Endothelial cell of umbilical vein (primary cell): Measurements from ENCODE around the gene CCND1. TPM values are rescaled to one million over a fixed set of nuclear protein-coding genes. Genes with fewer than 3 reads are reported as not detected.

ENCODE experiments used
- BruUV-seq: library from RNA; stranded (reverse); fragments of 400-500 nt; replicated peaks from 2 replicates; lab custom pipeline; 2021; lab: Mats Ljungman, UMichigan
- CTCF ChIA-PET: fragments of 300-600, 350-600 bp; sonication (Branson Sonifier 250); formaldehyde crosslinking; loops from one replicate; lab custom pipeline; 2021; ENCODE audit warnings: antibody characterized with exemption, inconsistent platforms; lab: Charles Lee
- POLR2A ChIA-PET: fragments of 300-600, 350-600 bp; sonication (Branson Sonifier 250); formaldehyde crosslinking; loops from one replicate; lab custom pipeline; 2021; ENCODE audit warnings: antibody characterized with exemption, inconsistent platforms; lab: Charles Lee
- DNase-seq: peaks from one replicate; pipeline ENCODE4 v3.0.0-alpha.2; 2011; ENCODE audit warnings: low read depth, low spot score
- FAIRE-seq: peaks from 2 replicates; lab custom pipeline; 2011; peaks lifted over from hg19 to GRCh38; lab: Jason Lieb, UNC
- H2AFZ ChIP-seq: 2 replicates; pipeline ENCODE4 v1.6.0; 2012; ENCODE audit warnings: low read depth, low read length, control low read depth, inconsistent platforms
- H3K27ac ChIP-seq: 2 replicates; pipeline ENCODE4 v1.5.1; 2011; ENCODE audit warnings: low read depth, mild to moderate bottlenecking, control low read depth, low read length, moderate library complexity; ENCODE audit not compliant: insufficient read depth
- H3K27me3 ChIP-seq, 2 experiments: 2 replicates each; pipeline versions ENCODE4 v1.6.0 to v1.6.1; 2011; ENCODE audit warnings: low read length in 2 of 2, mixed read lengths in 1 of 2; ENCODE audit not compliant: control insufficient read depth in 2 of 2, insufficient read depth in 2 of 2
- H3K36me3 ChIP-seq, 2 experiments: 2 replicates in 1 of 2; 3 replicates in 1 of 2; pipeline ENCODE4 v1.5.1; 2011; ENCODE audit warnings: low read length in 2 of 2, mild to moderate bottlenecking in 1 of 2, moderate library complexity in 1 of 2; ENCODE audit not compliant: control insufficient read depth in 2 of 2, insufficient read depth in 2 of 2; ENCODE audit errors: extremely low read depth in 1 of 2
- H3K4me1 ChIP-seq: 3 replicates; pipeline ENCODE4 v1.5.1; 2011; ENCODE audit warnings: mild to moderate bottlenecking, low read length; ENCODE audit not compliant: control insufficient read depth, insufficient read depth; ENCODE audit errors: extremely low read depth
- H3K4me2 ChIP-seq: 2 replicates; pipeline ENCODE4 v1.6.1; 2011; ENCODE audit warnings: low read length, control low read depth, mixed read lengths; ENCODE audit not compliant: insufficient read depth
- H3K4me3 ChIP-seq, 3 experiments: fragments of 200-600 bp in 1 of 3; sonication (generic), shearing (Covaris generic) in 1 of 3; replicated peaks in 1 of 3; 2 replicates each; pipeline ENCODE4 v1.5.1; 2011 to 2016; ENCODE audit warnings: control low read depth in 3 of 3, low read length in 3 of 3, mild to moderate bottlenecking in 2 of 3, inconsistent platforms in 1 of 3, low read depth in 1 of 3, moderate library complexity in 1 of 3; ENCODE audit not compliant: insufficient read depth in 1 of 3
- H3K79me2 ChIP-seq: 2 replicates; pipeline ENCODE4 v1.6.0; 2012; ENCODE audit warnings: low read length, inconsistent platforms; ENCODE audit not compliant: control insufficient read depth, insufficient read depth
- H3K9ac ChIP-seq: replicated peaks from 2 replicates; pipeline ENCODE3; 2011; ENCODE audit warnings: low read length, control low read depth; ENCODE audit not compliant: insufficient read depth; ENCODE audit errors: extremely low read depth
- H3K9me1 ChIP-seq: replicated peaks from 3 replicates; pipeline ENCODE4 v1.6.0; 2011; ENCODE audit warnings: mild to moderate bottlenecking, low read length; ENCODE audit not compliant: control insufficient read depth, insufficient read depth; ENCODE audit errors: extremely low read depth
- H3K9me3 ChIP-seq: replicated peaks from 2 replicates; pipeline ENCODE4 v1.5.1; 2012; ENCODE audit warnings: low read length, inconsistent platforms; ENCODE audit not compliant: control insufficient read depth, insufficient read depth
- H4K20me1 ChIP-seq: replicated peaks from 2 replicates; pipeline ENCODE3; 2011; ENCODE audit warnings: mild to moderate bottlenecking, low read length; ENCODE audit not compliant: control insufficient read depth, insufficient read depth; ENCODE audit errors: extremely low read depth
- CTCF ChIP-seq, 2 donors: IDR thresholded peaks; 1 replicate in 1 of 2; 2 replicates in 1 of 2; pipeline ENCODE4 v1.5.1; 2011; ENCODE audit warnings: low read length in 2 of 2, mild to moderate bottlenecking in 2 of 2, moderate library complexity in 2 of 2, control low read depth in 1 of 2, inconsistent platforms in 1 of 2, low read depth in 1 of 2; ENCODE audit not compliant: insufficient read depth in 1 of 2; ENCODE audit errors: extremely low read depth in 1 of 2
- EZH2 ChIP-seq: IDR thresholded peaks from 2 replicates; pipeline ENCODE4 v1.6.1; 2012; ENCODE audit warnings: borderline replicate concordance, low read depth, mild to moderate bottlenecking, moderate library complexity, low read length, inconsistent platforms; ENCODE audit not compliant: severe bottlenecking
- FOS ChIP-seq: IDR thresholded peaks from 2 replicates; pipeline ENCODE4 v1.6.1; 2011; ENCODE audit warnings: mild to moderate bottlenecking, low read length, moderate library complexity, borderline replicate concordance; ENCODE audit not compliant: insufficient read depth
- GATA2 ChIP-seq: IDR thresholded peaks from 2 replicates; pipeline ENCODE4 v1.7.0; 2011; ENCODE audit warnings: low read depth, mild to moderate bottlenecking, moderate library complexity, mixed read lengths, low read length; ENCODE audit not compliant: insufficient read length, insufficient read depth
- JUN ChIP-seq: IDR thresholded peaks from 2 replicates; pipeline ENCODE4 v1.6.1; 2011; ENCODE audit warnings: borderline replicate concordance, low read depth; ENCODE audit not compliant: insufficient read length, insufficient read depth
- MYC ChIP-seq: IDR thresholded peaks from one replicate; pipeline ENCODE4 v1.6.1; 2011; ENCODE audit warnings: mild to moderate bottlenecking, low read depth, low read length
- POLR2A ChIP-seq: IDR thresholded peaks from 2 replicates; pipeline ENCODE4 v1.6.1; 2012; ENCODE audit warnings: low read depth, mild to moderate bottlenecking, control low read depth, low read length
- POLR2AphosphoS5 ChIP-seq: IDR thresholded peaks from 2 replicates; pipeline ENCODE4 v1.6.1; 2012; ENCODE audit warnings: low read depth, mild to moderate bottlenecking, control low read depth, low read length, moderate library complexity; ENCODE audit not compliant: insufficient read depth
- dilution Hi-C: fragments of 300-500 bp; cut with MboI; formaldehyde crosslinking; loops from one replicate; pipeline ENCODE4 v1.15.0; 2019; ENCODE audit warnings: low sequenced_read_pairs; ENCODE audit not compliant: extremely low pct_ligation_motif_present
- intact Hi-C: fragments of 100-400 bp; cut with micrococcal nuclease; formaldehyde crosslinking; loops from one replicate; pipeline ENCODE4 v1.10.0; 2022
- polyA plus RNA-seq, 4 experiments: library from polyadenylated mRNA; depleted of rRNA in 3 of 4; stranded (reverse) in 3 of 4; unstranded in 1 of 4; fragments of >200 nt; gene quantifications; 2 replicates each; pipeline versions ENCODE4 v1.2.1 to v1.2.3, GENCODE V29; 2011 to 2012; ENCODE audit warnings: missing spikeins in 1 of 4
- total RNA-seq: library from RNA; stranded (reverse); gene quantifications from 2 replicates; pipeline ENCODE4 v1.2.3, GENCODE V29; 2021
- TF ChIP-seq, protein P1 (sequence below): IDR thresholded peaks from 2 replicates; pipeline ENCODE4 v1.6.1; 2011; ENCODE audit not compliant: insufficient read depth, insufficient read length

Gene CCND1
- total and polyA plus RNA-seq, 2 donors (not counting 3 experiments of a cell fraction or from before 2014, with no cell fraction given): 98.7 to 370 TPM

GRCh38 chr11:69666261-69666660 lies 25.3 kb downstream of the CCND1 start:
- no peak overlapping the region for H3K27ac ChIP-seq
- H3K4me1 ChIP-seq: no peaks in the 10 kb centered on the region
- H3K9me3 ChIP-seq: no peaks in the 10 kb centered on the region
- peaks cover 5 to 22% of the 10 kb centered on the region in 2 experiments for H3K36me3 ChIP-seq
- no TSS peak for BruUV-seq
- no peak overlapping the region for H3K9ac ChIP-seq
- H3K79me2 ChIP-seq: peaks cover 2% of the 10 kb centered on the region
- intact Hi-C loops (no loop called here), dilution Hi-C loops (loop anchor here (25.0 kb wide), 1 partner anchor 554 kb away; no protein-coding TSS in a partner anchor)
- H3K9me1 ChIP-seq: no peaks in the 10 kb centered on the region
- no peak overlapping the region for H3K4me3 ChIP-seq
- CTCF ChIA-PET: no interaction called here
- POLR2A ChIA-PET: no interaction called here
- TF ChIP-seq POLR2AphosphoS5 (no peak), FOS (no peak), MYC (no peak), GATA2 (no peak), POLR2A (no peak), CTCF (IDR thresholded peaks at IDR 0.05; ENCODE audit: extremely low read depth in 1 of 2, insufficient read depth in 1 of 2, low read depth in 1 of 2, low read length in 2 of 2) (no peak), EZH2 (no peak), JUN (no peak)
- TF ChIP-seq, protein P1, sequence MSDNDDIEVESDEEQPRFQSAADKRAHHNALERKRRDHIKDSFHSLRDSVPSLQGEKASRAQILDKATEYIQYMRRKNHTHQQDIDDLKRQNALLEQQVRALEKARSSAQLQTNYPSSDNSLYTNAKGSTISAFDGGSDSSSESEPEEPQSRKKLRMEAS: no peak
- FAIRE-seq (no peak), DNase-seq (no peak)
- H3K27me3 ChIP-seq: no peaks in the 10 kb centered on the region
- no peak overlapping the region for H2AFZ ChIP-seq
- no peaks in the 10 kb centered on the region for H4K20me1 ChIP-seq
- no peak overlapping the region for H3K4me2 ChIP-seq
